Cardiac septum (tissue), 1 donor: ENCODE measurements around the gene SMIM10L2A. TPM values are rescaled to one million over a fixed set of nuclear protein-coding genes. Genes with fewer than 3 reads are reported as not detected.
"Not testable (repeated sequence)": the region's sequence is repeated elsewhere in the genome, so short reads cannot be mapped to it uniquely, and the experiment has no call there.

ENCODE experiments used
- DNase-seq: peaks from one replicate; pipeline ENCODE4 v3.0.0-alpha.2; 2020; ENCODE audit warnings: low spot score
- intact Hi-C: fragments of 100-400 bp; cut with DNase I; formaldehyde crosslinking; loops from one replicate; pipeline ENCODE4 v1.14.0; 2022
- long read RNA-seq: library from polyadenylated mRNA; unstranded; transcript quantifications from one replicate; pipeline ENCODE4 v2.0.0, GENCODE V29; 2021
- total RNA-seq: library from RNA; stranded (reverse); fragmentation: NEBNext Ultra II Directional; extraction: Animal tissue kit (Norgen Biotek cat#: 25700); gene quantifications from one replicate; pipeline ENCODE4 v1.2.1, GENCODE V29; 2021
- donor health status: DM: no; HTN: no; CAD: no.

SMIM10L2A gene
- total RNA-seq, result 0.97 TPM
- long read RNA-seq, full-length matches to known transcripts, result 1 of 1 reads
- long read RNA-seq, partial matches to known transcripts, result 0 of 1 reads
- long read RNA-seq, other reads (novel, unspliced or antisense), result 0 of 1 reads

- intact Hi-C loops, result no loop called here
- DNase-seq, result no peak
Measured at GRCh38 chrX:135421932-135422809, at the start of gene SMIM10L2A. TSS of gene SMIM10L2A (plus strand) at chrX:135421944. CDS start at chrX:135422132, 188 bp downstream.

GRCh38 chrX:135373357-135373756 is 48.4 kb upstream of the SMIM10L2A start:
- intact Hi-C loops, result no loop called here
- no peak for DNase-seq

GRCh38 chrX:135382260-135382659 is 39.5 kb upstream of the SMIM10L2A start:
- no peak for DNase-seq

GRCh38 chrX:135383249-135383648 is 38.5 kb upstream of the SMIM10L2A start:
- intact Hi-C loops, result no loop called here

More at GRCh38 chrX:135382260-135382659, 39.5 kb upstream of the SMIM10L2A start:
- intact Hi-C loops, result no loop called here

GRCh38 chrX:135384161-135384836 is 37.4 kb upstream of the SMIM10L2A start:
- intact Hi-C loops, result no loop called here
- no peak for DNase-seq

More at GRCh38 chrX:135383249-135383648, 38.5 kb upstream of the SMIM10L2A start:
- DNase-seq, result no peak

GRCh38 chrX:135388841-135389240 is 32.9 kb upstream of the SMIM10L2A start:
- no peak for DNase-seq
- intact Hi-C loops, result no loop called here

GRCh38 chrX:135389243-135389642 is 32.5 kb upstream of the SMIM10L2A start:
- DNase-seq, result no peak
- intact Hi-C loops, result no loop called here

- intact Hi-C loops, result no loop called here
- no peak for DNase-seq
Measured at GRCh38 chrX:135389717-135390116, 32.0 kb upstream of the SMIM10L2A start.

- no peak for DNase-seq
- intact Hi-C loops, result no loop called here
Measured at GRCh38 chrX:135391734-135392133, 30.0 kb upstream of the SMIM10L2A start.

- no peak for DNase-seq
Measured at GRCh38 chrX:135393051-135393450, 28.7 kb upstream of the SMIM10L2A start.

GRCh38 chrX:135395064-135395463 is 26.7 kb upstream of the SMIM10L2A start:
- DNase-seq, result no peak
- intact Hi-C loops, result no loop called here

More at GRCh38 chrX:135393051-135393450, 28.7 kb upstream of the SMIM10L2A start:
- intact Hi-C loops, result no loop called here

- no peak for DNase-seq
- intact Hi-C loops, result no loop called here
Measured at GRCh38 chrX:135396109-135396508, 25.6 kb upstream of the SMIM10L2A start.

GRCh38 chrX:135396566-135396965 is 25.2 kb upstream of the SMIM10L2A start:
- DNase-seq, result no peak
- intact Hi-C loops, result no loop called here

GRCh38 chrX:135397652-135398051 is 24.1 kb upstream of the SMIM10L2A start:
- no peak for DNase-seq
- intact Hi-C loops, result no loop called here

GRCh38 chrX:135403374-135403773 is 18.4 kb upstream of the SMIM10L2A start:
- intact Hi-C loops, result no loop called here
- DNase-seq, result no peak

- DNase-seq, result not testable (repeated sequence)
Measured at GRCh38 chrX:135406428-135406827, 15.3 kb upstream of the SMIM10L2A start.

GRCh38 chrX:135408794-135409193 is 12.9 kb upstream of the SMIM10L2A start:
- DNase-seq, result no peak

More at GRCh38 chrX:135406428-135406827, 15.3 kb upstream of the SMIM10L2A start:
- intact Hi-C loops, result not testable (repeated sequence)

GRCh38 chrX:135410861-135411627 is 10.7 kb upstream of the SMIM10L2A start:
- intact Hi-C loops, result no loop called here
- DNase-seq, result no peak

More at GRCh38 chrX:135408794-135409193, 12.9 kb upstream of the SMIM10L2A start:
- intact Hi-C loops, result no loop called here

GRCh38 chrX:135411893-135412292 is 9.9 kb upstream of the SMIM10L2A start:
- intact Hi-C loops, result no loop called here

GRCh38 chrX:135416546-135416945 is 5.2 kb upstream of the SMIM10L2A start:
- no peak for DNase-seq
- intact Hi-C loops, result no loop called here

More at GRCh38 chrX:135411893-135412292, 9.9 kb upstream of the SMIM10L2A start:
- no peak for DNase-seq
